Stimulated activated memory B cell treated with anti-CD40 and anti-IgM and Interleukin-4, amounts not matched to agents 10 μg/mL and 1 μg/mL and 100 μg/mL, for 72 hours (primary cell): ENCODE results near the gene COLEC11.
"Not testable (repeated sequence)": the region's sequence is repeated elsewhere in the genome, so short reads cannot be mapped to it uniquely, and the experiment has no call there.

Experiments
- ATAC-seq: fragments of 150-1000 bp; cut with Tn5 transposase; 2 replicates; pipeline ENCODE4 v1.10.0; 2021
- H3K27ac Mint-ChIP-seq: one replicate; pipeline ENCODE4 v1.8.0; 2022; ENCODE audit warnings: mild to moderate bottlenecking, mixed read lengths
- H3K27me3 Mint-ChIP-seq: one replicate; pipeline ENCODE4 v1.8.0; 2022; ENCODE audit warnings: mixed read lengths
- H3K36me3 Mint-ChIP-seq: one replicate; pipeline ENCODE4 v1.8.0; 2022; ENCODE audit warnings: mixed read lengths
- H3K4me1 Mint-ChIP-seq: one replicate; pipeline ENCODE4 v1.8.0; 2022; ENCODE audit warnings: mixed read lengths
- H3K4me3 Mint-ChIP-seq: one replicate; pipeline ENCODE4 v1.8.0; 2022; ENCODE audit warnings: mild to moderate bottlenecking, moderate library complexity, mixed read lengths
- H3K9me3 Mint-ChIP-seq: one replicate; pipeline ENCODE4 v1.8.0; 2022; ENCODE audit warnings: mixed read lengths

Gene COLEC11

GRCh38 chr2:3576263-3576630 lies 18.7 kb upstream of the COLEC11 start:
- not testable (repeated sequence) for H3K27me3 Mint-ChIP-seq

GRCh38 chr2:3578987-3579386 lies 15.9 kb upstream of the COLEC11 start:
- Mint-ChIP-seq H3K27ac (peak overlapping the region; percentile 46), H3K36me3 (peaks cover 71% of the 10 kb centered on the region), H3K4me1 (peaks cover 55% of the 10 kb centered on the region), H3K4me3 (peak overlapping the region; percentile 29), H3K9me3 (no peaks in the 10 kb centered on the region), H3K27me3 (no peaks in the 10 kb centered on the region)
- no peak for ATAC-seq

More at GRCh38 chr2:3576263-3576630, 18.7 kb upstream of the COLEC11 start:
- peaks cover 55% of the 10 kb centered on the region for H3K4me1 Mint-ChIP-seq
- peaks cover 57% of the 10 kb centered on the region for H3K36me3 Mint-ChIP-seq
- ATAC-seq, H3K9me3 Mint-ChIP-seq: not testable (repeated sequence)
- peak overlapping the region; percentile 94 for H3K27ac Mint-ChIP-seq
- peak overlapping the region; percentile 93 for H3K4me3 Mint-ChIP-seq

GRCh38 chr2:3580449-3580848 lies 14.5 kb upstream of the COLEC11 start:
- H3K9me3 Mint-ChIP-seq, result no peaks in the 10 kb centered on the region
- no peaks in the 10 kb centered on the region for H3K27me3 Mint-ChIP-seq
- H3K36me3 Mint-ChIP-seq, result peaks cover 82% of the 10 kb centered on the region
- no peak overlapping the region for H3K4me3 Mint-ChIP-seq
- peaks cover 50% of the 10 kb centered on the region for H3K4me1 Mint-ChIP-seq
- H3K27ac Mint-ChIP-seq, result no peak overlapping the region
- no peak for ATAC-seq

- Mint-ChIP-seq H3K4me3 (no peak overlapping the region), H3K27me3 (no peaks in the 10 kb centered on the region), H3K4me1 (peaks cover 39% of the 10 kb centered on the region), H3K9me3 (no peaks in the 10 kb centered on the region), H3K27ac (no peak overlapping the region), H3K36me3 (peaks cover 83% of the 10 kb centered on the region)
- ATAC-seq, result no peak
Measured at GRCh38 chr2:3581367-3582262, 13.3 kb upstream of the COLEC11 start.

GRCh38 chr2:3584076-3584475 lies 10.8 kb upstream of the COLEC11 start:
- Mint-ChIP-seq H3K36me3 (peaks cover 77% of the 10 kb centered on the region), H3K27me3 (no peaks in the 10 kb centered on the region), H3K9me3 (no peaks in the 10 kb centered on the region), H3K27ac (no peak overlapping the region), H3K4me1 (peaks cover 14% of the 10 kb centered on the region), H3K4me3 (no peak overlapping the region)
- no peak for ATAC-seq

- no peak overlapping the region for H3K4me3 Mint-ChIP-seq
- H3K4me1 Mint-ChIP-seq, result peaks cover 8% of the 10 kb centered on the region
- H3K36me3 Mint-ChIP-seq, result peaks cover 77% of the 10 kb centered on the region
- H3K27ac Mint-ChIP-seq, result no peak overlapping the region
- H3K27me3 Mint-ChIP-seq, result no peaks in the 10 kb centered on the region
- no peaks in the 10 kb centered on the region for H3K9me3 Mint-ChIP-seq
- no peak for ATAC-seq
Measured at GRCh38 chr2:3584608-3585260, 10.2 kb upstream of the COLEC11 start.

- Mint-ChIP-seq H3K27me3 (no peaks in the 10 kb centered on the region), H3K36me3 (peaks cover 70% of the 10 kb centered on the region)
Measured at GRCh38 chr2:3585261-3586109, 9.4 kb upstream of the COLEC11 start.

GRCh38 chr2:3586220-3586619 lies 8.7 kb upstream of the COLEC11 start:
- H3K27me3 Mint-ChIP-seq, result no peaks in the 10 kb centered on the region
- peaks cover 62% of the 10 kb centered on the region for H3K36me3 Mint-ChIP-seq
- H3K27ac Mint-ChIP-seq, result no peak overlapping the region
- H3K4me1 Mint-ChIP-seq, result no peaks in the 10 kb centered on the region
- ATAC-seq, result no peak
- H3K9me3 Mint-ChIP-seq, result no peaks in the 10 kb centered on the region
- no peak overlapping the region for H3K4me3 Mint-ChIP-seq

More at GRCh38 chr2:3585261-3586109, 9.4 kb upstream of the COLEC11 start:
- Mint-ChIP-seq H3K4me1 (peaks cover 2% of the 10 kb centered on the region), H3K4me3 (no peak overlapping the region), H3K9me3 (no peaks in the 10 kb centered on the region), H3K27ac (no peak overlapping the region)
- ATAC-seq, result no peak

- peaks cover 55% of the 10 kb centered on the region for H3K36me3 Mint-ChIP-seq
- no peaks in the 10 kb centered on the region for H3K27me3 Mint-ChIP-seq
- ATAC-seq, result no peak
- H3K27ac Mint-ChIP-seq, result no peak overlapping the region
- H3K4me1 Mint-ChIP-seq, result no peaks in the 10 kb centered on the region
- H3K9me3 Mint-ChIP-seq, result no peaks in the 10 kb centered on the region
- no peak overlapping the region for H3K4me3 Mint-ChIP-seq
Measured at GRCh38 chr2:3587021-3587420, 7.9 kb upstream of the COLEC11 start.

- ATAC-seq, result no peak
- Mint-ChIP-seq H3K27ac (no peak overlapping the region), H3K4me3 (no peak overlapping the region), H3K27me3 (no peaks in the 10 kb centered on the region), H3K9me3 (no peaks in the 10 kb centered on the region), H3K4me1 (no peaks in the 10 kb centered on the region), H3K36me3 (peaks cover 56% of the 10 kb centered on the region)
Measured at GRCh38 chr2:3587432-3587831, 7.5 kb upstream of the COLEC11 start.

GRCh38 chr2:3588084-3588483 lies 6.8 kb upstream of the COLEC11 start:
- Mint-ChIP-seq H3K27me3 (no peaks in the 10 kb centered on the region), H3K27ac (no peak overlapping the region), H3K9me3 (no peaks in the 10 kb centered on the region), H3K4me1 (no peaks in the 10 kb centered on the region), H3K4me3 (no peak overlapping the region), H3K36me3 (peaks cover 62% of the 10 kb centered on the region)
- ATAC-seq, result no peak

GRCh38 chr2:3589086-3589485 lies 5.8 kb upstream of the COLEC11 start:
- Mint-ChIP-seq H3K27me3 (no peaks in the 10 kb centered on the region), H3K4me1 (no peaks in the 10 kb centered on the region), H3K9me3 (no peaks in the 10 kb centered on the region), H3K4me3 (no peak overlapping the region), H3K36me3 (peaks cover 63% of the 10 kb centered on the region), H3K27ac (no peak overlapping the region)
- no peak for ATAC-seq

GRCh38 chr2:3595404-3595803 lies 492 bp downstream of the COLEC11 start:
- H3K27ac Mint-ChIP-seq, result no peak overlapping the region
- H3K4me1 Mint-ChIP-seq, result peaks cover 29% of the 10 kb centered on the region
- H3K4me3 Mint-ChIP-seq, result no peak overlapping the region
- peaks cover 10% of the 10 kb centered on the region for H3K27me3 Mint-ChIP-seq
- no peak for ATAC-seq
- no peaks in the 10 kb centered on the region for H3K9me3 Mint-ChIP-seq
- H3K36me3 Mint-ChIP-seq, result peaks cover 21% of the 10 kb centered on the region

GRCh38 chr2:3595985-3596384 lies 1.1 kb downstream of the COLEC11 start:
- peak; percentile 95 for ATAC-seq
- Mint-ChIP-seq H3K4me1 (peaks cover 29% of the 10 kb centered on the region), H3K4me3 (no peak overlapping the region), H3K27ac (no peak overlapping the region), H3K27me3 (peaks cover 10% of the 10 kb centered on the region), H3K9me3 (no peaks in the 10 kb centered on the region), H3K36me3 (peaks cover 21% of the 10 kb centered on the region)

- H3K27me3 Mint-ChIP-seq, result peaks cover 10% of the 10 kb centered on the region
- ATAC-seq, result no peak
- H3K27ac Mint-ChIP-seq, result peak overlapping the region; percentile 48
- H3K36me3 Mint-ChIP-seq, result peaks cover 21% of the 10 kb centered on the region
- H3K4me1 Mint-ChIP-seq, result peaks cover 29% of the 10 kb centered on the region
- no peak overlapping the region for H3K4me3 Mint-ChIP-seq
- no peaks in the 10 kb centered on the region for H3K9me3 Mint-ChIP-seq
Measured at GRCh38 chr2:3596901-3597417, 2.0 kb downstream of the COLEC11 start.
